H1 (cell line): Measurements from ENCODE around the gene NHSL2.

Source experiments
- BCL11A ChIP-seq, 2 experiments: IDR thresholded peaks; one replicate each; pipeline ENCODE4 v1.6.1; 2011; ENCODE audit warnings: low read depth in 2 of 2, low read length in 2 of 2, mild to moderate bottlenecking in 2 of 2
- CEBPB ChIP-seq: IDR thresholded peaks from 2 replicates; pipeline ENCODE4 v1.6.1; 2012; ENCODE audit warnings: low read depth, low read length
- EZH2 ChIP-seq: fragments of 200-600 bp; sonication (generic); IDR thresholded peaks from 2 replicates; pipeline ENCODE4 v1.7.1; 2012; ENCODE audit warnings: low read depth, mild to moderate bottlenecking, moderate library complexity, low read length, inconsistent platforms; ENCODE audit not compliant: severe bottlenecking
- POLR2A ChIP-seq, 2 experiments: IDR thresholded peaks; 1 replicate in 1 of 2; 2 replicates in 1 of 2; pipeline ENCODE4 v1.6.1; 2011; ENCODE audit warnings: low read depth in 2 of 2, low read length in 2 of 2, mild to moderate bottlenecking in 2 of 2; ENCODE audit errors: control extremely low read depth in 1 of 2
- POLR2AphosphoS5 ChIP-seq: IDR thresholded peaks from 2 replicates; pipeline ENCODE4 v1.6.1; 2011; ENCODE audit warnings: low read depth, low read length
- RAD21 ChIP-seq, 2 experiments: IDR thresholded peaks in 1 of 2; conservative IDR thresholded peaks in 1 of 2; 2 replicates each; pipeline ENCODE4 v1.6.1; 2011; ENCODE audit warnings: low read depth in 2 of 2, low read length in 2 of 2, improper control_type of control experiment in 1 of 2, inconsistent platforms in 1 of 2, mild to moderate bottlenecking in 1 of 2, moderate library complexity in 1 of 2
- RXRA ChIP-seq: IDR thresholded peaks from 2 replicates; pipeline ENCODE4 v1.6.1; 2011; ENCODE audit warnings: low read depth, mild to moderate bottlenecking, low read length, moderate library complexity; ENCODE audit not compliant: insufficient read depth
- TAF1 ChIP-seq: IDR thresholded peaks from 2 replicates; pipeline ENCODE4 v1.6.1; 2011; ENCODE audit warnings: mild to moderate bottlenecking, low read depth, low read length
- TF ChIP-seq, protein P1 (sequence below), 3 experiments: IDR thresholded peaks; 1 replicate in 2 of 3; 2 replicates in 1 of 3; pipeline versions ENCODE4 v1.5.1 to v1.6.1; 2011; ENCODE audit warnings: low read length in 3 of 3, mild to moderate bottlenecking in 3 of 3, inconsistent platforms in 2 of 3, low read depth in 1 of 3, moderate library complexity in 1 of 3; ENCODE audit not compliant: insufficient read depth in 1 of 3; ENCODE audit errors: control extremely low read depth in 1 of 3
- TF ChIP-seq, protein P2 (sequence below): IDR thresholded peaks from 2 replicates; pipeline ENCODE4 v1.6.1; 2012; ENCODE audit warnings: inconsistent platforms
- TF ChIP-seq, protein P3 (sequence below): IDR thresholded peaks from 2 replicates; pipeline ENCODE4 v1.6.1; 2011; ENCODE audit warnings: low read depth, mild to moderate bottlenecking, low read length; ENCODE audit not compliant: insufficient read depth
- TF ChIP-seq, protein P4 (sequence below): IDR thresholded peaks from 2 replicates; pipeline ENCODE4 v1.6.1; 2012; ENCODE audit warnings: inconsistent platforms
- TF ChIP-seq, protein P5 (sequence below): IDR thresholded peaks from 2 replicates; pipeline ENCODE4 v1.6.1; 2011; ENCODE audit warnings: low read length, improper control_type of control experiment

DNA sequence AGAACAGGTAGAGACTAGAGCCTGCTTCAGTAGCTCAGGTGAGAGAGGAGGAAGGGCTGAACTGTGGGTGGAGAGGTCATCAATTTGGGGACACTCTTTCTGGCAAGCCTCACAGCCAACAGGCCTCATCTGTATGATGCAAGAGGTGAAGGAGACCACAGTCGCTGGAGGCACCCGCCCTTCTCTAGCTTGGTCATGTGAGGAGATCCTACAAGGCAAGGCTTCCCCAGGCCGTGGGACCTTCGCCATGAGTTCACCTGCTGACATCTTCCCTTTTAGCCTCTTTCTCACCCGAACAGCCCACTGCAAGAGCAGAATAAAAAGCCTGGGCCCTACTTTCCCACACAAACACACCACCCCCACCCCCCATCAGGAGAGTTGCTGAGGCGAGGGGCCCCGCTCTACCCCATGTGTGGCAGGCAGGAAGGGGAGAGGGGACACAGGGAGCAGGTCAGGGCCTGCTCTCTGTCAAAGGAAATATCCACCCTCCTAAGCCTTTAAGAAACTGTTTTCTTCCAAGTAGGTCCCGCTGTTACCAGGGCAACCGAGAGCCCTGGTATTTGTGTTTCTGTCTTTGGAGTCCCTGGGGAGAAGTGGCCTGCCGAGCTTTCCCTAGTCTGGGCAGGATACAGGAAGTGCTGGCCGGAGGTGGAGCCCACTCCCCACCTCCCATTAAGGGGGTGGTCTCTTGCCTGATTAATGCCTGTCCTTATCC, 213.0 kb downstream of the NHSL2 start:
- TF ChIP-seq, protein P1, sequence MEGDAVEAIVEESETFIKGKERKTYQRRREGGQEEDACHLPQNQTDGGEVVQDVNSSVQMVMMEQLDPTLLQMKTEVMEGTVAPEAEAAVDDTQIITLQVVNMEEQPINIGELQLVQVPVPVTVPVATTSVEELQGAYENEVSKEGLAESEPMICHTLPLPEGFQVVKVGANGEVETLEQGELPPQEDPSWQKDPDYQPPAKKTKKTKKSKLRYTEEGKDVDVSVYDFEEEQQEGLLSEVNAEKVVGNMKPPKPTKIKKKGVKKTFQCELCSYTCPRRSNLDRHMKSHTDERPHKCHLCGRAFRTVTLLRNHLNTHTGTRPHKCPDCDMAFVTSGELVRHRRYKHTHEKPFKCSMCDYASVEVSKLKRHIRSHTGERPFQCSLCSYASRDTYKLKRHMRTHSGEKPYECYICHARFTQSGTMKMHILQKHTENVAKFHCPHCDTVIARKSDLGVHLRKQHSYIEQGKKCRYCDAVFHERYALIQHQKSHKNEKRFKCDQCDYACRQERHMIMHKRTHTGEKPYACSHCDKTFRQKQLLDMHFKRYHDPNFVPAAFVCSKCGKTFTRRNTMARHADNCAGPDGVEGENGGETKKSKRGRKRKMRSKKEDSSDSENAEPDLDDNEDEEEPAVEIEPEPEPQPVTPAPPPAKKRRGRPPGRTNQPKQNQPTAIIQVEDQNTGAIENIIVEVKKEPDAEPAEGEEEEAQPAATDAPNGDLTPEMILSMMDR (IDR thresholded peaks at IDR 0.05; ENCODE audit: control extremely low read depth in 1 of 3, insufficient read depth in 1 of 3, low read depth in 1 of 3, low read length in 3 of 3) = no peak
- TF ChIP-seq RAD21 (IDR thresholded peaks at IDR 0.05 in 1 of 2, conservative IDR thresholded peaks at IDR 0.05 in 1 of 2; ENCODE audit: low read depth in 2 of 2, low read length in 2 of 2) (no peak), BCL11A (IDR thresholded peaks at IDR 0.05; ENCODE audit: low read depth in 2 of 2, low read length in 2 of 2) (no peak), RXRA (no peak), POLR2AphosphoS5 (no peak), TAF1 (no peak), POLR2A (IDR thresholded peaks at IDR 0.05; ENCODE audit: control extremely low read depth in 1 of 2, low read depth in 2 of 2, low read length in 2 of 2) (no peak; a peak in 1 of 3 replicates), CEBPB (no peak), EZH2 (no peak)
- TF ChIP-seq, protein P2, sequence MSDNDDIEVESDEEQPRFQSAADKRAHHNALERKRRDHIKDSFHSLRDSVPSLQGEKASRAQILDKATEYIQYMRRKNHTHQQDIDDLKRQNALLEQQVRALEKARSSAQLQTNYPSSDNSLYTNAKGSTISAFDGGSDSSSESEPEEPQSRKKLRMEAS = no peak
- TF ChIP-seq, protein P3, sequence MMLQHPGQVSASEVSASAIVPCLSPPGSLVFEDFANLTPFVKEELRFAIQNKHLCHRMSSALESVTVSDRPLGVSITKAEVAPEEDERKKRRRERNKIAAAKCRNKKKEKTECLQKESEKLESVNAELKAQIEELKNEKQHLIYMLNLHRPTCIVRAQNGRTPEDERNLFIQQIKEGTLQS = no peak
- TF ChIP-seq, protein P4, sequence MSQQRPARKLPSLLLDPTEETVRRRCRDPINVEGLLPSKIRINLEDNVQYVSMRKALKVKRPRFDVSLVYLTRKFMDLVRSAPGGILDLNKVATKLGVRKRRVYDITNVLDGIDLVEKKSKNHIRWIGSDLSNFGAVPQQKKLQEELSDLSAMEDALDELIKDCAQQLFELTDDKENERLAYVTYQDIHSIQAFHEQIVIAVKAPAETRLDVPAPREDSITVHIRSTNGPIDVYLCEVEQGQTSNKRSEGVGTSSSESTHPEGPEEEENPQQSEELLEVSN = no peak
- TF ChIP-seq, protein P5, sequence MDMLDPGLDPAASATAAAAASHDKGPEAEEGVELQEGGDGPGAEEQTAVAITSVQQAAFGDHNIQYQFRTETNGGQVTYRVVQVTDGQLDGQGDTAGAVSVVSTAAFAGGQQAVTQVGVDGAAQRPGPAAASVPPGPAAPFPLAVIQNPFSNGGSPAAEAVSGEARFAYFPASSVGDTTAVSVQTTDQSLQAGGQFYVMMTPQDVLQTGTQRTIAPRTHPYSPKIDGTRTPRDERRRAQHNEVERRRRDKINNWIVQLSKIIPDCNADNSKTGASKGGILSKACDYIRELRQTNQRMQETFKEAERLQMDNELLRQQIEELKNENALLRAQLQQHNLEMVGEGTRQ = no peak
